Progenitor cell of endocrine pancreas (in vitro differentiated cells): ENCODE results near the gene LRATD1. TPM values are rescaled to one million over a fixed set of nuclear protein-coding genes. Genes with fewer than 3 reads are reported as not detected.

Experiments
- DNase-seq: peaks from one replicate; pipeline ENCODE4 v3.0.0; 2021; ENCODE audit warnings: low spot score; ENCODE audit not compliant: unreplicated experiment
- H3K27ac Mint-ChIP-seq: 2 replicates; pipeline ENCODE4 v1.8.0; 2021; ENCODE audit warnings: mild to moderate bottlenecking, moderate library complexity, mixed read lengths
- H3K27me3 Mint-ChIP-seq: 2 replicates; pipeline ENCODE4 v1.8.0; 2021; ENCODE audit warnings: mixed read lengths
- H3K36me3 Mint-ChIP-seq: 2 replicates; pipeline ENCODE4 v1.8.0; 2022; ENCODE audit warnings: mixed read lengths; ENCODE audit not compliant: insufficient read depth
- H3K4me1 Mint-ChIP-seq: 2 replicates; pipeline ENCODE4 v1.8.0; 2021; ENCODE audit warnings: low read depth, mixed read lengths
- H3K4me3 Mint-ChIP-seq: 2 replicates; pipeline ENCODE4 v1.8.0; 2021; ENCODE audit warnings: low read depth, mild to moderate bottlenecking, moderate library complexity, mixed read lengths
- H3K9me3 Mint-ChIP-seq: 2 replicates; pipeline ENCODE4 v1.8.0; 2021; ENCODE audit warnings: low read depth, mixed read lengths
- CTCF ChIP-seq: fragments of 200-600 bp; sonication (generic); IDR thresholded peaks from one replicate; pipeline ENCODE4 v1.5.0; 2021; ENCODE audit warnings: antibody characterized with exemption, mild to moderate bottlenecking; ENCODE audit not compliant: unreplicated experiment
- total RNA-seq: library from RNA; stranded (reverse); gene quantifications from 2 replicates; pipeline ENCODE4 v1.2.1, GENCODE V29; 2021

Gene LRATD1
- total RNA-seq, 1 donor from 2014 or later = 177 TPM

- Mint-ChIP-seq H3K27ac (no peak overlapping the region), H3K36me3 (no peaks in the 10 kb centered on the region), H3K27me3 (no peaks in the 10 kb centered on the region), H3K4me1 (peaks cover 2% of the 10 kb centered on the region), H3K4me3 (no peak overlapping the region), H3K9me3 (no peaks in the 10 kb centered on the region)
- no peak for TF ChIP-seq CTCF
- no peak for DNase-seq
Measured at GRCh38 chr2:14615760-14616159, 16.8 kb upstream of the LRATD1 start.

- Mint-ChIP-seq H3K36me3 (no peaks in the 10 kb centered on the region), H3K27me3 (no peaks in the 10 kb centered on the region), H3K27ac (no peak overlapping the region), H3K9me3 (no peaks in the 10 kb centered on the region), H3K4me3 (no peak overlapping the region), H3K4me1 (peaks cover 2% of the 10 kb centered on the region)
- TF ChIP-seq CTCF = no peak
- no peak for DNase-seq
Measured at GRCh38 chr2:14616342-14616741, 16.2 kb upstream of the LRATD1 start.

GRCh38 chr2:14616950-14617349 lies 15.6 kb upstream of the LRATD1 start:
- no peak for DNase-seq
- no peaks in the 10 kb centered on the region for H3K9me3 Mint-ChIP-seq
- no peaks in the 10 kb centered on the region for H3K36me3 Mint-ChIP-seq
- H3K4me1 Mint-ChIP-seq = peaks cover 2% of the 10 kb centered on the region
- no peak overlapping the region for H3K4me3 Mint-ChIP-seq
- no peak for TF ChIP-seq CTCF
- no peak overlapping the region for H3K27ac Mint-ChIP-seq
- H3K27me3 Mint-ChIP-seq = no peaks in the 10 kb centered on the region

GRCh38 chr2:14619441-14619840 lies 13.1 kb upstream of the LRATD1 start:
- Mint-ChIP-seq H3K27ac (no peak overlapping the region), H3K4me3 (no peak overlapping the region), H3K36me3 (no peaks in the 10 kb centered on the region), H3K27me3 (no peaks in the 10 kb centered on the region), H3K9me3 (no peaks in the 10 kb centered on the region), H3K4me1 (no peaks in the 10 kb centered on the region)
- TF ChIP-seq CTCF = no peak
- no peak for DNase-seq

- Mint-ChIP-seq H3K27me3 (no peaks in the 10 kb centered on the region), H3K27ac (no peak overlapping the region), H3K4me3 (no peak overlapping the region), H3K36me3 (no peaks in the 10 kb centered on the region), H3K4me1 (no peaks in the 10 kb centered on the region), H3K9me3 (no peaks in the 10 kb centered on the region)
- DNase-seq = no peak
- no peak for TF ChIP-seq CTCF
Measured at GRCh38 chr2:14621114-14621513, 11.4 kb upstream of the LRATD1 start.
